Pancreas (tissue), 10 donors: ENCODE measurements around the gene RFC3. TPM values are rescaled to one million over a fixed set of nuclear protein-coding genes. Genes with fewer than 3 reads are reported as not detected.
A peak's percentile ranks its signal among the peaks of the same experiment; 100 is the strongest.

Experiments used
- ATAC-seq, 4 donors: fragments of 200-7000 bp; cut with Tn5 transposase; one replicate each; pipeline versions ENCODE4 v1.8.0 to v1.9.1; 2020; ENCODE audit warnings: mild to moderate bottlenecking in 4 of 4, moderate library complexity in 4 of 4
- DNase-seq, 6 donors: peaks; one replicate each; pipeline ENCODE4 v3.0.0-alpha.2; 2020
- FAIRE-seq: peaks from 2 replicates; lab custom pipeline; 2012; peaks lifted over from hg19 to GRCh38; lab: Jason Lieb, UNC
- H3K27ac ChIP-seq, 4 donors: fragments of 200-600 bp; sonication (generic); 1 replicate in 3 of 4; 2 replicates in 1 of 4; pipeline versions ENCODE4 v1.5.0 to v1.8.0; 2020
- H3K27me3 ChIP-seq, 4 donors: fragments of 200-600 bp; one replicate each; pipeline ENCODE4 v1.8.0; 2021
- H3K36me3 ChIP-seq, 3 donors: fragments of 200-600 bp; sonication (generic) in 1 of 3; one replicate each; pipeline versions ENCODE4 v1.5.0 to v1.8.0; 2020 to 2021
- H3K4me1 ChIP-seq, 3 donors: fragments of 200-600 bp; one replicate each; pipeline ENCODE4 v1.8.0; 2021
- H3K4me3 ChIP-seq, 4 donors: fragments of 200-600 bp; sonication (generic) in 2 of 4; one replicate each; pipeline versions ENCODE4 v1.5.0 to v1.8.0; 2020 to 2021
- H3K9me3 ChIP-seq, 4 donors: fragments of 200-600 bp; one replicate each; pipeline ENCODE4 v1.8.0; 2021
- CTCF ChIP-seq, 4 donors: fragments of 200-600 bp; sonication (generic) in 3 of 4; IDR thresholded peaks; one replicate each; pipeline versions ENCODE4 v1.5.0 to v1.8.0; 2021; ENCODE audit warnings: antibody characterized with exemption in 4 of 4
- WGBS, 2 donors: extraction: QIAGEN DNeasy Blood & Tissue Kit; methylation state at CpG; one replicate each; pipeline ENCODE4 v1.1.7; 2013; 5-methylcytosine and 5-hydroxymethylcytosine counted together
- intact Hi-C, 3 donors: fragments of 100-400 bp; cut with DNase I; formaldehyde crosslinking; loops; one replicate each; pipeline versions ENCODE4 v1.11.1 to v1.14.2; 2022
- polyA plus RNA-seq, 2 donors: library from polyadenylated mRNA; stranded (reverse); fragments of 200-250 nt; gene quantifications; one replicate each; pipeline ENCODE4 v1.2.3, GENCODE V29; 2013
- total RNA-seq, 6 donors: library from RNA; stranded (reverse); fragmentation: NEBNext Ultra II Directional in 4 of 6; extraction: Animal tissue kit (Norgen Biotek cat#: 25700) in 4 of 6; gene quantifications; one replicate each; pipeline versions ENCODE4 v1.2.1 to v1.2.4, GENCODE V29; 2021 to 2023
- donor health status: healthy with polysubstance abuse.
- donor health status: DM: no; HTN: no; CAD: no; lungs with moderate emphysema.
- donor health status: DM: no; HTN: no; CAD: no.
- donor health status: control.
- donor health status: control.
- donor health status: Bipolar disorder and iron deficiency.
- donor health status: DM: yes; HTN: yes; CAD: no.
- donor health status: DM: no; HTN: no; CAD: no.
- donor health status: DM: no; HTN: no; CAD: no.
- donor health status: DM: yes; HTN: yes; CAD: no.

The RFC3 gene
- total and polyA plus RNA-seq, 8 donors, result 1.4 to 5.7 (median 2.9) TPM

- WGBS, 2 donors, result 40 to 53% methylated on average over 1 of the region's 1 CpG
- intact Hi-C loops, result no loop called here
- H3K36me3 ChIP-seq, result peaks cover 0 to 4% (median 0%) of the 10 kb centered on the region in 3 donors
- no peak overlapping the region for H3K27ac ChIP-seq
- no peaks in the 10 kb centered on the region for H3K9me3 ChIP-seq
- no peaks in the 10 kb centered on the region for H3K27me3 ChIP-seq
- H3K4me3 ChIP-seq, result no peak overlapping the region
- ATAC-seq (no peak), FAIRE-seq (peak; percentile 26), DNase-seq (no peak)
- TF ChIP-seq CTCF (IDR thresholded peaks at IDR 0.05), result no peak
- H3K4me1 ChIP-seq, result no peaks in the 10 kb centered on the region
Measured at GRCh38 chr13:33840402-33840801, 22.5 kb downstream of the RFC3 start.

- Histone ChIP-seq H3K36me3 (no peaks in the 10 kb centered on the region), H3K9me3 (no peaks in the 10 kb centered on the region), H3K27ac (no peak overlapping the region), H3K27me3 (no peaks in the 10 kb centered on the region), H3K4me1 (no peaks in the 10 kb centered on the region), H3K4me3 (no peak overlapping the region)
- WGBS, 2 donors, result 83 to 86% methylated on average over 4 of the region's 4 CpGs
- intact Hi-C loops, result no loop called here
- no peak for DNase-seq
- FAIRE-seq, result no peak
- no peak for ATAC-seq
- TF ChIP-seq CTCF (IDR thresholded peaks at IDR 0.05), result no peak
Measured at GRCh38 chr13:33842207-33842606, 24.3 kb downstream of the RFC3 start.

- no peak overlapping the region for H3K4me3 ChIP-seq
- no peaks in the 10 kb centered on the region for H3K4me1 ChIP-seq
- TF ChIP-seq CTCF (IDR thresholded peaks at IDR 0.05), result no peak
- FAIRE-seq (no peak), DNase-seq (no peak), ATAC-seq (no peak)
- H3K36me3 ChIP-seq, result no peaks in the 10 kb centered on the region
- intact Hi-C loops, result no loop called here
- no peaks in the 10 kb centered on the region for H3K9me3 ChIP-seq
- H3K27me3 ChIP-seq, result no peaks in the 10 kb centered on the region
- no peak overlapping the region for H3K27ac ChIP-seq
Measured at GRCh38 chr13:33842986-33843385, 25.0 kb downstream of the RFC3 start.

- Histone ChIP-seq H3K4me1 (no peaks in the 10 kb centered on the region), H3K27me3 (no peaks in the 10 kb centered on the region), H3K36me3 (no peaks in the 10 kb centered on the region), H3K4me3 (no peak overlapping the region), H3K9me3 (no peaks in the 10 kb centered on the region), H3K27ac (no peak overlapping the region)
- intact Hi-C loops, result no loop called here
- FAIRE-seq (no peak), DNase-seq (no peak), ATAC-seq (no peak)
- TF ChIP-seq CTCF (IDR thresholded peaks at IDR 0.05), result no peak
Measured at GRCh38 chr13:33845572-33846302, 27.8 kb downstream of the RFC3 start.

- intact Hi-C loops, result no loop called here
Measured at GRCh38 chr13:33846303-33847062, 28.5 kb downstream of the RFC3 start.

More at GRCh38 chr13:33846303-33847062, 28.5 kb downstream of the RFC3 start:
- WGBS, 2 donors, result 96 to 98% methylated on average over 10 of the region's 10 CpGs
- no peak for FAIRE-seq
- DNase-seq, result no peak
- no peak for ATAC-seq
- Histone ChIP-seq H3K36me3 (no peaks in the 10 kb centered on the region), H3K27me3 (no peaks in the 10 kb centered on the region), H3K4me1 (no peaks in the 10 kb centered on the region), H3K9me3 (no peaks in the 10 kb centered on the region), H3K27ac (no peak overlapping the region), H3K4me3 (no peak overlapping the region)
- no peak for TF ChIP-seq CTCF (IDR thresholded peaks at IDR 0.05)
